Endothelial cell of umbilical vein (primary cell): ENCODE measurements around the gene EIF2S2.

Source experiments
- CTCF ChIP-seq, 2 donors: IDR thresholded peaks; 1 replicate in 1 of 2; 2 replicates in 1 of 2; pipeline ENCODE4 v1.5.1; 2011; ENCODE audit warnings: low read length in 2 of 2, mild to moderate bottlenecking in 2 of 2, moderate library complexity in 2 of 2, control low read depth in 1 of 2, inconsistent platforms in 1 of 2, low read depth in 1 of 2; ENCODE audit not compliant: insufficient read depth in 1 of 2; ENCODE audit errors: extremely low read depth in 1 of 2
- EZH2 ChIP-seq: IDR thresholded peaks from 2 replicates; pipeline ENCODE4 v1.6.1; 2012; ENCODE audit warnings: borderline replicate concordance, low read depth, mild to moderate bottlenecking, moderate library complexity, low read length, inconsistent platforms; ENCODE audit not compliant: severe bottlenecking
- FOS ChIP-seq: IDR thresholded peaks from 2 replicates; pipeline ENCODE4 v1.6.1; 2011; ENCODE audit warnings: mild to moderate bottlenecking, low read length, moderate library complexity, borderline replicate concordance; ENCODE audit not compliant: insufficient read depth
- JUN ChIP-seq: IDR thresholded peaks from 2 replicates; pipeline ENCODE4 v1.6.1; 2011; ENCODE audit warnings: borderline replicate concordance, low read depth; ENCODE audit not compliant: insufficient read length, insufficient read depth
- MYC ChIP-seq: IDR thresholded peaks from one replicate; pipeline ENCODE4 v1.6.1; 2011; ENCODE audit warnings: mild to moderate bottlenecking, low read depth, low read length
- POLR2A ChIP-seq: IDR thresholded peaks from 2 replicates; pipeline ENCODE4 v1.6.1; 2012; ENCODE audit warnings: low read depth, mild to moderate bottlenecking, control low read depth, low read length
- POLR2AphosphoS5 ChIP-seq: IDR thresholded peaks from 2 replicates; pipeline ENCODE4 v1.6.1; 2012; ENCODE audit warnings: low read depth, mild to moderate bottlenecking, control low read depth, low read length, moderate library complexity; ENCODE audit not compliant: insufficient read depth
- TF ChIP-seq, protein P1 (sequence below): IDR thresholded peaks from 2 replicates; pipeline ENCODE4 v1.6.1; 2011; ENCODE audit not compliant: insufficient read depth, insufficient read length

- TF ChIP-seq CTCF (IDR thresholded peaks at IDR 0.05; ENCODE audit: extremely low read depth in 1 of 2, insufficient read depth in 1 of 2, low read depth in 1 of 2, low read length in 2 of 2) (no peak), POLR2A (no peak), FOS (no peak), POLR2AphosphoS5 (no peak), JUN (no peak), MYC (no peak), EZH2 (no peak)
- TF ChIP-seq, protein P1, sequence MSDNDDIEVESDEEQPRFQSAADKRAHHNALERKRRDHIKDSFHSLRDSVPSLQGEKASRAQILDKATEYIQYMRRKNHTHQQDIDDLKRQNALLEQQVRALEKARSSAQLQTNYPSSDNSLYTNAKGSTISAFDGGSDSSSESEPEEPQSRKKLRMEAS = no peak
Observed at GRCh38 chr20:34141293-34141692, 29.2 kb upstream of the EIF2S2 start.
